PC-9 (cell line): ENCODE results near the gene MTX2. TPM values are rescaled to one million over a fixed set of nuclear protein-coding genes. Genes with fewer than 3 reads are reported as not detected.

Experiments
- BruUV-seq: library from RNA; stranded (reverse); fragments of 400-500 nt; replicated peaks from 2 replicates; lab custom pipeline; 2021; lab: Mats Ljungman, UMichigan
- CTCF ChIA-PET: fragments of 300-600 bp; sonication (Branson Sonifier 250); formaldehyde crosslinking; loops from one replicate; lab custom pipeline; 2022; ENCODE audit warnings: antibody characterized with exemption; lab: Charles Lee
- POLR2A ChIA-PET: fragments of 300-600 bp; sonication (Branson Sonifier 250); formaldehyde crosslinking; loops from one replicate; lab custom pipeline; 2022; ENCODE audit warnings: antibody characterized with exemption; ENCODE audit not compliant: unreplicated experiment; lab: Charles Lee
- DNase-seq, 2 experiments: peaks; one replicate each; pipeline versions ENCODE4 v3.0.0 to v3.0.0-alpha.2; 2015 to 2022; ENCODE audit warnings: mixed read lengths in 1 of 2
- H2AFZ ChIP-seq: fragments of 200-600 bp; sonication (generic); 2 replicates; pipeline ENCODE4 v1.8.1; 2017; ENCODE audit warnings: antibody characterized with exemption
- H3F3A ChIP-seq: fragments of 200-600 bp; sonication (generic); 2 replicates; pipeline ENCODE4 v1.8.1; 2017; ENCODE audit warnings: antibody characterized with exemption, mild to moderate bottlenecking, low read depth; ENCODE audit not compliant: insufficient read depth
- H3K27ac ChIP-seq: fragments of 200-600 bp; sonication (generic); 2 replicates; pipeline ENCODE4 v1.6.1; 2016; ENCODE audit warnings: mixed run types
- H3K27me3 ChIP-seq: fragments of 200-600 bp; sonication (generic); 2 replicates; pipeline ENCODE4 v1.6.1; 2016; ENCODE audit warnings: low read depth, mixed run types; ENCODE audit not compliant: insufficient read depth
- H3K36me3 ChIP-seq: fragments of 200-600 bp; sonication (generic); 2 replicates; pipeline ENCODE4 v1.6.1; 2016; ENCODE audit warnings: low read depth, mixed run types
- H3K4me1 ChIP-seq: fragments of 200-600 bp; sonication (generic); replicated peaks from 2 replicates; pipeline ENCODE4 v1.6.1; 2016; ENCODE audit warnings: mixed run types; ENCODE audit not compliant: insufficient read depth
- H3K4me2 ChIP-seq: fragments of 200-600 bp; sonication (generic); 2 replicates; pipeline ENCODE4 v1.6.1; 2017; ENCODE audit warnings: mixed run types
- H3K4me3 ChIP-seq: fragments of 200-600 bp; sonication (generic); 2 replicates; pipeline ENCODE4 v1.6.1; 2016; ENCODE audit warnings: mixed run types
- H3K79me2 ChIP-seq: fragments of 200-600 bp; sonication (generic); 2 replicates; pipeline ENCODE4 v1.6.1; 2017; ENCODE audit warnings: low read depth, mixed run types
- H3K9me2 ChIP-seq: fragments of 200-600 bp; sonication (generic); 2 replicates; pipeline ENCODE4 v1.8.1; 2017; ENCODE audit warnings: mild to moderate bottlenecking; ENCODE audit not compliant: insufficient read depth
- H3K9me3 ChIP-seq: fragments of 200-600 bp; sonication (generic); 2 replicates; pipeline ENCODE4 v1.8.1; 2016; ENCODE audit warnings: low read depth; ENCODE audit not compliant: insufficient read depth
- H4K20me1 ChIP-seq: fragments of 200-600 bp; sonication (generic); 2 replicates; pipeline ENCODE4 v1.8.1; 2017; ENCODE audit not compliant: insufficient read depth
- CTCF ChIP-seq: fragments of 200-600 bp; sonication (generic); conservative IDR thresholded peaks from 2 replicates; pipeline ENCODE4 v1.6.1; 2017; ENCODE audit warnings: mixed run types, antibody characterized with exemption, mild to moderate bottlenecking, moderate library complexity
- EZH2 ChIP-seq: fragments of 200-600 bp; sonication (generic); IDR thresholded peaks from 2 replicates; pipeline ENCODE4 v1.8.0; 2017; ENCODE audit warnings: antibody characterized with exemption, low read depth
- intact Hi-C: fragments of 100-400 bp; cut with micrococcal nuclease; formaldehyde crosslinking; loops from one replicate; pipeline ENCODE4 v1.10.0; 2022; ENCODE audit not compliant: unreplicated experiment
- total RNA-seq: library from RNA; stranded (reverse); gene quantifications from 2 replicates; pipeline ENCODE4 v1.2.3, GENCODE V29; 2021

Gene MTX2
- total RNA-seq, 1 experiment from 2014 or later: 53.9 TPM

- Histone ChIP-seq H3K9me2 (no peaks in the 10 kb centered on the region), H3K4me3 (no peak overlapping the region), H2AFZ (no peak overlapping the region), H4K20me1 (peaks cover 40% of the 10 kb centered on the region), H3K4me1 (no peaks in the 10 kb centered on the region), H3K4me2 (no peak overlapping the region), H3F3A (no peaks in the 10 kb centered on the region; the same call in 1 of the 2 replicates), H3K9me3 (no peaks in the 10 kb centered on the region), H3K79me2 (peaks cover 91% of the 10 kb centered on the region), H3K36me3 (0 out of 2 replicates have a peak, but pooled peaks cover 5% of the 10 kb centered on the region), H3K27me3 (no peaks in the 10 kb centered on the region), H3K27ac (no peak overlapping the region)
- no TSS peak for BruUV-seq
- POLR2A ChIA-PET: interaction anchor here (0.7 kb wide), 1 partner anchor 20 kb away, joined by 3 read pairs; no protein-coding TSS in a partner anchor
- intact Hi-C loops: loop anchor here (10.0 kb wide), 1 partner anchor 276 kb away; no protein-coding TSS in a partner anchor
- DNase-seq: no peak
- CTCF ChIA-PET: interaction anchor here (0.6 kb wide), 1 partner anchor 1707 kb away, joined by 6 read pairs; no protein-coding TSS in a partner anchor
- TF ChIP-seq CTCF: no peak
- no peak for TF ChIP-seq EZH2
Observed at GRCh38 chr2:176278927-176279326, 9.7 kb downstream of the MTX2 start.

GRCh38 chr2:176280156-176280555 is 10.9 kb downstream of the MTX2 start:
- Histone ChIP-seq H4K20me1 (peaks cover 43% of the 10 kb centered on the region), H3K36me3 (0 out of 2 replicates have a peak, but pooled peaks cover 3% of the 10 kb centered on the region), H3K79me2 (peaks cover 91% of the 10 kb centered on the region), H3K4me2 (no peak overlapping the region), H3K27ac (no peak overlapping the region), H3K27me3 (no peaks in the 10 kb centered on the region), H3K9me3 (no peaks in the 10 kb centered on the region), H2AFZ (no peak overlapping the region), H3K4me3 (no peak overlapping the region), H3K9me2 (no peaks in the 10 kb centered on the region), H3K4me1 (no peaks in the 10 kb centered on the region), H3F3A (no peaks in the 10 kb centered on the region; the same call in 1 of the 2 replicates)
- BruUV-seq: no TSS peak
- POLR2A ChIA-PET: no interaction called here
- DNase-seq: no peak
- intact Hi-C loops: no loop called here
- TF ChIP-seq CTCF (no peak), EZH2 (no peak)
- CTCF ChIA-PET: no interaction called here

- ChIA-PET CTCF (no interaction called here), POLR2A (no interaction called here)
- no peak for TF ChIP-seq EZH2
- TF ChIP-seq CTCF: no peak
- no peak for DNase-seq
- H4K20me1 ChIP-seq: peaks cover 51% of the 10 kb centered on the region
- no TSS peak for BruUV-seq
- H3K27me3 ChIP-seq: no peaks in the 10 kb centered on the region
- no peaks in the 10 kb centered on the region for H3K9me3 ChIP-seq
- H3K4me2 ChIP-seq: no peak overlapping the region
- H3K36me3 ChIP-seq: 0 out of 2 replicates have a peak, but pooled peaks cover 3% of the 10 kb centered on the region
- intact Hi-C loops: no loop called here
- H3K9me2 ChIP-seq: no peaks in the 10 kb centered on the region
- no peaks in the 10 kb centered on the region; the same call in 1 of the 2 replicates for H3F3A ChIP-seq
- H3K79me2 ChIP-seq: peaks cover 95% of the 10 kb centered on the region
- no peak overlapping the region for H2AFZ ChIP-seq
- no peak overlapping the region for H3K4me3 ChIP-seq
- H3K27ac ChIP-seq: no peak overlapping the region
- no peaks in the 10 kb centered on the region for H3K4me1 ChIP-seq
Observed at GRCh38 chr2:176280867-176281658, 11.8 kb downstream of the MTX2 start.
